ENCODE data around the gene AHNAK. TPM values are rescaled to one million over a fixed set of nuclear protein-coding genes. Genes with fewer than 3 reads are reported as not detected.

AHNAK gene
- total RNA-seq, 2 experiments from 2014 or later, result 0.21 to 0.28 TPM

- no peaks in the 10 kb centered on the region for H3K36me3 ChIP-seq (ENCODE audit: insufficient read depth, low read length)
- H3K4me3 ChIP-seq (ENCODE audit: low read depth, low read length, poor library complexity, severe bottlenecking), result no peak overlapping the region
- no peaks in the 10 kb centered on the region for H3K9me2 ChIP-seq (ENCODE audit: insufficient read depth, low read length)
- intact Hi-C loops (cut with micrococcal nuclease; ENCODE audit: unreplicated experiment), result no loop called here
- no peaks in the 10 kb centered on the region for H4K20me1 ChIP-seq (ENCODE audit: insufficient read depth, low read length)
- no peaks in the 10 kb centered on the region for H3K4me1 ChIP-seq (ENCODE audit: insufficient read depth, low read length, poor library complexity, severe bottlenecking)
- no TSS peak for BruUV-seq (replicated peaks)
- CTCF ChIA-PET (ENCODE audit: unreplicated experiment), result no interaction called here
- no peaks in the 10 kb centered on the region for H3K79me2 ChIP-seq (ENCODE audit: insufficient read depth, low read depth, low read length)
- TF ChIP-seq EZH2phosphoT487 (IDR thresholded peaks at IDR 0.05; ENCODE audit: borderline replicate concordance, low read depth, low read length), result no peak
- TF ChIP-seq, protein P1, sequence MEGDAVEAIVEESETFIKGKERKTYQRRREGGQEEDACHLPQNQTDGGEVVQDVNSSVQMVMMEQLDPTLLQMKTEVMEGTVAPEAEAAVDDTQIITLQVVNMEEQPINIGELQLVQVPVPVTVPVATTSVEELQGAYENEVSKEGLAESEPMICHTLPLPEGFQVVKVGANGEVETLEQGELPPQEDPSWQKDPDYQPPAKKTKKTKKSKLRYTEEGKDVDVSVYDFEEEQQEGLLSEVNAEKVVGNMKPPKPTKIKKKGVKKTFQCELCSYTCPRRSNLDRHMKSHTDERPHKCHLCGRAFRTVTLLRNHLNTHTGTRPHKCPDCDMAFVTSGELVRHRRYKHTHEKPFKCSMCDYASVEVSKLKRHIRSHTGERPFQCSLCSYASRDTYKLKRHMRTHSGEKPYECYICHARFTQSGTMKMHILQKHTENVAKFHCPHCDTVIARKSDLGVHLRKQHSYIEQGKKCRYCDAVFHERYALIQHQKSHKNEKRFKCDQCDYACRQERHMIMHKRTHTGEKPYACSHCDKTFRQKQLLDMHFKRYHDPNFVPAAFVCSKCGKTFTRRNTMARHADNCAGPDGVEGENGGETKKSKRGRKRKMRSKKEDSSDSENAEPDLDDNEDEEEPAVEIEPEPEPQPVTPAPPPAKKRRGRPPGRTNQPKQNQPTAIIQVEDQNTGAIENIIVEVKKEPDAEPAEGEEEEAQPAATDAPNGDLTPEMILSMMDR (conservative IDR thresholded peaks at IDR 0.05; ENCODE audit: low read length), result no peak
- no peak overlapping the region for H2AFZ ChIP-seq (ENCODE audit: low read length)
- no peaks in the 10 kb centered on the region for H3K9me3 ChIP-seq (ENCODE audit: low read length)
- H3K4me2 ChIP-seq (ENCODE audit: low read length), result no peak overlapping the region
- DNase-seq (ENCODE audit: low spot score), result no peak
- POLR2A ChIA-PET, result no interaction called here
- H3K27ac ChIP-seq (ENCODE audit: low read depth, low read length, poor library complexity, severe bottlenecking), result no peak overlapping the region
Measured at GRCh38 chr11:62431171-62431901, 115.3 kb downstream of the AHNAK start.

GRCh38 chr11:62430425-62430824, 116.2 kb downstream of the AHNAK start:
- H3K9me2 ChIP-seq (ENCODE audit: insufficient read depth, low read length), result no peaks in the 10 kb centered on the region
- no peak overlapping the region for H3K4me3 ChIP-seq (ENCODE audit: low read depth, low read length, poor library complexity, severe bottlenecking)

More at GRCh38 chr11:62430425-62430824, 116.2 kb downstream of the AHNAK start:
- CTCF ChIA-PET (ENCODE audit: unreplicated experiment), result no interaction called here
- TF ChIP-seq, protein P1 (conservative IDR thresholded peaks at IDR 0.05; ENCODE audit: low read length), result no peak
- TF ChIP-seq EZH2phosphoT487 (IDR thresholded peaks at IDR 0.05; ENCODE audit: borderline replicate concordance, low read depth, low read length), result no peak
- Histone ChIP-seq H3K27ac (ENCODE audit: low read depth, low read length, poor library complexity, severe bottlenecking) (no peak overlapping the region), H3K36me3 (ENCODE audit: insufficient read depth, low read length) (no peaks in the 10 kb centered on the region), H3K4me2 (ENCODE audit: low read length) (no peak overlapping the region), H4K20me1 (ENCODE audit: insufficient read depth, low read length) (no peaks in the 10 kb centered on the region), H3K79me2 (ENCODE audit: insufficient read depth, low read depth, low read length) (no peaks in the 10 kb centered on the region), H2AFZ (ENCODE audit: low read length) (no peak overlapping the region), H3K9me3 (ENCODE audit: low read length) (no peaks in the 10 kb centered on the region), H3K4me1 (ENCODE audit: insufficient read depth, low read length, poor library complexity, severe bottlenecking) (no peaks in the 10 kb centered on the region)
- no peak for DNase-seq (ENCODE audit: low spot score)
- POLR2A ChIA-PET, result no interaction called here
- intact Hi-C loops (cut with micrococcal nuclease; ENCODE audit: unreplicated experiment), result no loop called here
- BruUV-seq (replicated peaks), result no TSS peak

Measured in OCI-LY7 (cell line).